HAP-1 (cell line): ENCODE data around the gene PPP5C.
"Not testable (repeated sequence)": the region's sequence is repeated elsewhere in the genome, so short reads cannot be mapped to it uniquely, and the experiment has no call there.

Source experiments
- DNase-seq, 2 experiments: peaks; one replicate each; pipeline ENCODE4 v3.0.0-alpha.2; 2016 to 2020; ENCODE audit warnings: low spot score in 2 of 2
- H3K27me3 ChIP-seq: fragments of 250-450 bp; sonication (Bioruptor Pico); 2 replicates; pipeline ENCODE4 v1.5.1; 2020; ENCODE audit warnings: low read depth, mild to moderate bottlenecking, moderate library complexity
- H3K36me3 ChIP-seq: fragments of 250-450 bp; sonication (Bioruptor Pico); replicated peaks from 2 replicates; pipeline ENCODE4 v1.5.1; 2020; ENCODE audit warnings: mild to moderate bottlenecking
- H3K4me1 ChIP-seq: fragments of 250-450 bp; sonication (Bioruptor Pico); 2 replicates; pipeline ENCODE4 v1.5.1; 2020; ENCODE audit warnings: mild to moderate bottlenecking
- H3K4me3 ChIP-seq: fragments of 250-450 bp; sonication (Bioruptor Pico); 2 replicates; pipeline ENCODE4 v1.5.1; 2020; ENCODE audit warnings: mild to moderate bottlenecking, moderate library complexity
- H3K9me3 ChIP-seq: fragments of 250-450 bp; sonication (Bioruptor Pico); 2 replicates; pipeline ENCODE4 v1.5.1; 2020; ENCODE audit warnings: mild to moderate bottlenecking, moderate library complexity
- in situ Hi-C: fragments of 300-500 bp; cut with MboI; formaldehyde crosslinking; loops from 3 replicates; pipeline ENCODE4 v1.14.3; 2020; ENCODE audit warnings: low sequenced_read_pairs, inconsistent platforms, mixed read lengths

PPP5C gene

DNA sequence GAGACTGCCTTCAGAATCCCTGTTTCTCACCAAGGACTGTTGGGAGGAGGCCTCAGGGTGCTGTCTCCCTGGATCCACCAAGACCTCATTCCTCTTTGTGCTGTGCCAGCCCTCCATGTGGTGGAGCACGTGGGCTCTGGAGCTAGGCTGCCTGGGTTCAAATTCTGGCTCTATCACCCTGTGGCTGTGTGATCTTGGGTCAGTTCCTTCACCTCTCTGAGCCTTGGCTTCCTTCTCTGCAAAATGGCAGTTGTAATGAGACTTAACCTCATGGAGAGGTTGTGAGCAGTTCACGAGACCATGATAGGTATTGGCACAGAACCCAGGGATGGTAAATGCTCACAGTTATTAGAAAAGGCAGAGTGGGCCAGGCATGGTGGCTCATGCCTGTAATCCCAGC, 75.5 kb downstream of the PPP5C start:
- no peak for DNase-seq
- Histone ChIP-seq H3K36me3 (no peaks in the 10 kb centered on the region), H3K9me3 (no peaks in the 10 kb centered on the region), H3K4me1 (peaks cover 5% of the 10 kb centered on the region; the same call in 1 of the 2 replicates), H3K4me3 (no peak overlapping the region), H3K27me3 (no peaks in the 10 kb centered on the region)
- in situ Hi-C loops = no loop called here

DNA sequence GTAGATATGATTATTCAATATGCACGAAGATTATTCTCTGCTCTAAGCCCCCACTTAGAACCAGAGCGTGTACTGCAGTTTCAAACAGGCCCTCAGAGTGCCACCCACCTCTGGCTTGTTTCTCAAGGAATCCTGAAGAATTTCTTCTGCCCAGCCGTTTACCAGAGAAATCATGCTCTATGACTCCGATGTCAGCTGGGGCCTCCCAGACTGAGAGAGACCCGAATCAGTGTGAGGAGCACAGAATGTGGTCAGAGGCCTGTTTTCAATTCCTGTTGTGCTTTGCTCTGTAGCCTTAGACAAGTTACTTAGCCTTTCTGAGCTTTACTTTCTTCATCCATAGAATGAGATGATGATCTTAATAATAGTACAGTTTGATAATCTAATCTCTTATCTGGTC, 76.3 kb downstream of the PPP5C start:
- Histone ChIP-seq H3K36me3 (no peaks in the 10 kb centered on the region), H3K9me3 (no peaks in the 10 kb centered on the region), H3K27me3 (no peaks in the 10 kb centered on the region), H3K4me1 (peaks cover 5% of the 10 kb centered on the region; the same call in 1 of the 2 replicates), H3K4me3 (no peak overlapping the region)
- DNase-seq = no peak
- in situ Hi-C loops = no loop called here

DNA sequence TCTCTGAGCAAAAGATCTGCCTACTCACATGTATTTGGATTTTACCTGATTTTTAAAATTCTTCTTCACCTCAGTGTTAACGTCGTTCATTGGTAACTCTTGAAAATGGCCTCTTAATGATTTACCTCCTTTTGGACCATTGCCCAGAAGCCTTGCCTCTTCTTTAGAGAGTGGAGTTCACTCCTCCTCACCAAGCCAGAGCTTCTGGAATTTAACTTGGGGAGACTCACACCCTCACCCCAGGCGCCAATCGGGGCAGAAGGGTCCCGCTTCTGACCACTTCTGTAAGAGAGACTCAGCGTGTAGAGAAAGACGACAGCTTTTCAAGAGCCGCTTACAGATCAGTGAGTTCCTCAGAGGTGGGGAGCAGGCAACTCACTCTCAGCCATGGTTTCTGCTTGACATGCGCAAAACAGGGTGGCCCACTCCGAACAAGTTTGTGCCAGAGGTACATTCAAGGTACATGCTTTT, 79.2 kb downstream of the PPP5C start:
- no peaks in the 10 kb centered on the region for H3K27me3 ChIP-seq
- peak overlapping the region; percentile 36 for H3K4me3 ChIP-seq

DNA sequence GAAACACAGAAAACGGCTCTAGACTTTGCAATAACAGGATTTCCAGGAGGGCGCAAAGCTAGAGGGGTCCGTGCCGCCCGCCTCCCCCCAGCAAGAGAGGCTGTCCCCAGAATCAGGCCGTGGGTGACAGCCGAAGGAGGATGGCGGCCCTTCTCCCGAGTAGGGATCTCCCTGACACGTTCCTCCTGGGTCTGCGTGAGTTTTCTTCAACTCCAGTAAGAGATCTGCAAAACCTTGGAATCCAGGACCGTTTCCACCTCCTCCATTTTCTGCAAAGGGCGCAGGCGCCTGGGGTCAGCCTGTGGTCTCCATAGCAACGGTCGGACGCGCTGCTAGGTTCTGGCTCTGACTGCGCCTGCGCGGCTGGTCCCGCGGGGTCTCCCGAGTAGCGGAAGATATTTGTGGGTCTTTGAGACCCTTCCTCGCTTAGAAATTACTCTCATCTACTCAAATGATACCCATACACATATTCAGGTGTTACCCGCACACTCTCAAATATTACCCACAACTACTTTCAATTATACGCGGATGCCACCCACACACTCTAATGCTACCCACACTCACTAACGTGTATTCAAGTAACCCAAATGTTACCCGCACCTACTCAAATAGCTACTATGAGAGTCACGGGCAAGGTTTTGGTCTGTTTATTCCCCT, 79.7 kb downstream of the PPP5C start:
- in situ Hi-C loops = no loop called here
- Histone ChIP-seq H3K4me3 (peak overlapping the region; percentile 36), H3K27me3 (no peaks in the 10 kb centered on the region), H3K4me1 (peaks cover 5% of the 10 kb centered on the region; the same call in 1 of the 2 replicates), H3K9me3 (no peaks in the 10 kb centered on the region), H3K36me3 (no peaks in the 10 kb centered on the region)
- DNase-seq = peak; percentile 78 to 92

More for the DNA sequence above, 79.2 kb downstream of the PPP5C start:
- Histone ChIP-seq H3K4me1 (peaks cover 5% of the 10 kb centered on the region; the same call in 1 of the 2 replicates), H3K9me3 (no peaks in the 10 kb centered on the region), H3K36me3 (no peaks in the 10 kb centered on the region)
- in situ Hi-C loops = no loop called here
- no peak for DNase-seq

DNA sequence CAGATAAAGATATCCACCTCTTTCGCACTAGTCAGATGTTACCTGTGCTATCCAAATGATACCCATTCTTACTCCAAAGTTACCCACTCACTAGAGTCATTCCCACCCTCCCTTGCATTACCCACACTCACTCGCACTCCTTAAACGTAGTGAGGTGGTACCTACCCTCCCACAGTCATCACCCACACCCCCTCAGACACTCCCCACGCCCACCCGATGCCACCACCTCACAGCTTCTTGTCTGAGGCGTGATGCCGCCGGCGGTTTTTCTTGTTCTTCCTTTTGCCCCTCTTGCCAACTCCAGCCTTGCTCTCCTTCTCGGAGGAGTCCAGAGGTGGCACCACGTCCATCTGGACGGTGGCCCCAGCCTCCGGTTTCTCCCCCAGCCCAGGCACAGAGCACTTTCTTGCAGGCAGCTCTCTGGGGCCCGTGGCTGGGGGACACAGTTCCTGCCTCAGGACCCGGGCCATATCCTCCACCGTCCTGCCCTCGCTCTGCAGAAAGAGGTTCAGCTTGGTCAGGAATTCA, 80.7 kb downstream of the PPP5C start:
- in situ Hi-C loops = no loop called here
- Histone ChIP-seq H3K27me3 (no peaks in the 10 kb centered on the region), H3K4me3 (no peak overlapping the region), H3K4me1 (peaks cover 5% of the 10 kb centered on the region; the same call in 1 of the 2 replicates), H3K9me3 (no peaks in the 10 kb centered on the region), H3K36me3 (no peaks in the 10 kb centered on the region)
- DNase-seq = no peak

DNA sequence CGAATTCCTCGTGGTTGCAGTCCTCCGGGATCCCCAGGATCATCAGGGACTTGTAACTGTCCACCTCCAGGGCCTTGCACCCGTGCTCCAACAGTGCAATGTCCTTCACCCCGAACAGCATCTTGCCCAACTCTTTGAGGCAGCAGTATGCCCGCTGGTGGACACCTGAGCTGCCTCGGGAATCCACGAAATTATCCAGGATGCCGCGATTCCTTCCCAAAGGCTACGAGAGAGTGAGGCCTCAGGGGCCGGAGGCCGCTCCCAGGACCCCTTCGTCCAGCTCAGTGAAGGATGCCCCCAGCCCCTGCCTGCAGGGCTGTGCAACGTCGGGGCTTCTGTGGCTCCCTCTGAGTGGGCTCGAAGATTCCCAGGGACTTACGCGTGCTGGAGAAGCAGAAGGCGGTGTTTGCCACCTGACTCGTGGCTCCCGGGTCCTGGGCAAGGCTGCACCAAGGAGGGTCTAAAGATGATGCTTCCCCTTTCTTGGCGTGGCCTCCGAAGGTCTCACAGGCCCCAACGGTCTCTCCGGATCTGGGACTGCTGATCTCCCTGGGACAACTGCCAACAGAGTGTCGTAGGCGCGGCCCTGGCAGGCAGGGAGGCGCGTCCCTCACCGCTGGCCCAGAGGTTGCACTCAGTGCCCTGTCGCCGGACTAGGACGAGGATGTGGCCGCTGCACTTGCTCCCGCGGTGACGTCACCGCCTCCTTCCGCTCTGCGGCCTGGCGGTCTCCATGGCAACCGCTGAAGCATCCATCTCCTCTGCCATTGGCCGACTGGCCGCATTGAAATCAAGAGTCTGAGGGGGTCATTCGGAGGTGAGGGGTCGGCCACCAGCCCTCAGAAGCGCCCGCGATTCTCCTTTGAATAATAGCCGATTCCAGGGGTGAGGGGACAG, 81.6 kb downstream of the PPP5C start, which contains the start of gene PNMA8C:
TSS of gene PNMA8C (minus strand) at position 698 of the 897 bp plus-strand sequence. CDS start at position 121, 577 bp downstream.
- peak; percentile 36 to 79 for DNase-seq
- in situ Hi-C loops = no loop called here
- no peaks in the 10 kb centered on the region for H3K27me3 ChIP-seq
- H3K9me3 ChIP-seq = no peaks in the 10 kb centered on the region
- no peaks in the 10 kb centered on the region for H3K36me3 ChIP-seq
- peak within 1 kb of the TSS; percentile 9 for H3K4me3 ChIP-seq
- peaks cover 5% of the 10 kb centered on the region; the same call in 1 of the 2 replicates for H3K4me1 ChIP-seq

DNA sequence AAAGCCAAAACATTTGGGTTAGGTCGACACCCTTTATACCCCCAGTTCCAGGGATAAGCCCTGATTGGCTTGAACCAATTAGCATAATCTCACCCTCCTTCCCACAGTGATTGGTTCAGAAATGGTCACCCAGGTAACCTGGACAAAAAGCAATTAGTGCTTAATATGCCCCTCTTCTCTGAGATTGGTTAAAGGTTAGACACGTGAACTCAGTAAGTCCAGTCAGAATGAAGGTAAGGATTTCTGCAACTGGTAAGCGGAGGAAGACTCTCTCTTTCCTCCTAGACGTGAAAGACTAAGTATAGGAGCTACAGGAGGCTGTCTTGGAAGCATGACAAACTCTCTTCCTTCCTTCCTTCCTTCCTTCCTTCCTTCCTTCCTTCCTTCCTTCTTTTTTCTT, 83.1 kb downstream of the PPP5C start:
- Histone ChIP-seq H3K4me3 (no peak overlapping the region), H3K36me3 (no peaks in the 10 kb centered on the region), H3K9me3 (no peaks in the 10 kb centered on the region), H3K27me3 (no peaks in the 10 kb centered on the region; the same call in 1 of the 2 replicates), H3K4me1 (peaks cover 5% of the 10 kb centered on the region; the same call in 1 of the 2 replicates)
- in situ Hi-C loops = no loop called here
- no peak for DNase-seq

DNA sequence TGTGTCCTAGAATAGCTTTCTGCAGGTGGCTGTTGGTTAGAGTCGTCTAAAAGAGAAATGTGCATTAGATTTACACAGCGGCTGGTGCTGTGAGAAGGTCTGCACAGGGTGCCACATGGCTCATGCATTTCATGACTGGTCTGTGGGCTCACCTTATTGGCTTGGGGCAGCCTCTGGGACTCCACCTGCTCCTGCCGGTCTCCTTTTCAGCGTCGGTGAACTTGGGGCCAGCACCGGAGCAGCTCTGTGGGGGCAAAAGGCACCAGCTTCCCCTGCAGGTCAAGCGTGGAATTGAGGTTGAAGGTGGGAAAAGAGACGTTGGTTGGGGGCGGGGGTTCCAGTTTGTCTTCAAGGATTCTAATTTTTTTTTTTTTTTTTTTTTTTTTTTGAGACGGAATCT, 84.9 kb downstream of the PPP5C start:
- DNase-seq = peak in 1 of 2 experiments; percentile 54

DNA sequence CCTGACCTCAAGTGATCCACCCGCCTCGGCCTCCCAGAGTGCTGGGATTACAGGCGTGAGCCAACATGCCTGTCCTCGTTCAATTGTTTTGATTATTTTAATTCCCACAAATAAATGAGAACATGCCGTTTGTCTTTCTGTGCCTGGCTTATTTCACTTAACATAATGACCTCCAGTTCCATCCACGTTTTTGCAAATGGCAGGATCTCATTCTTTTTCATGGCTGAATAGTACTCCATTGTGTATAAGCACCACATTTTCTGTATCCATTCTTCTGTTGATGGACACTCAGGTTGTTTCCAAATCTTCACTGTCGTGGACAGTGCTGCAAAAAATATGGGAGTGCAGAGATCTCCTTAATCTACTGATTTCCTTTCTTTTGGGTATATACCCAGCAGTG, 86.6 kb downstream of the PPP5C start:
- H3K4me1 ChIP-seq, H3K36me3 ChIP-seq, DNase-seq, H3K9me3 ChIP-seq, H3K4me3 ChIP-seq, in situ Hi-C loops, H3K27me3 ChIP-seq: not testable (repeated sequence)

More for the DNA sequence above, 84.9 kb downstream of the PPP5C start:
- no peaks in the 10 kb centered on the region; the same call in 1 of the 2 replicates for H3K27me3 ChIP-seq
- H3K4me1 ChIP-seq = no peaks in the 10 kb centered on the region
- no peak overlapping the region for H3K4me3 ChIP-seq
- no peaks in the 10 kb centered on the region for H3K9me3 ChIP-seq
- in situ Hi-C loops = no loop called here
- H3K36me3 ChIP-seq = no peaks in the 10 kb centered on the region

DNA sequence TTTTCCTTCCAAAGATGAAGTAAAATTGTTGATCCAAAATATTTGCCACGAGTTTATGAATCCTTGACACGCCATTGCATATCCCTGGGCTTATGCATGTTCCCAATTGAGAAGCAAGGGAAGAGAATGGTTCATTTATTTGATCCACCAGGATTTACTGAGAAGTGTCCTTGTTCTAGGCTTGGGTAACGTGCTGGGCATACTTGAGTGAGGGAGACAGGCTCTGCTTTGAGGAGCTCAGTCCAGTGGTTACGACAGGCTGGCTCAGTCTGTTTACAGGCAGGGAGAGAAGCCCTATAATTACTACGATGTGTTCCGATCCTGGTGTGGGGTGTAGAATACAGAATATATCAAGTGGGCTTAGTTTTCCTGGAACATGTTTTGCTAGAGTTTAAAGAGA, 88.1 kb downstream of the PPP5C start:
- Histone ChIP-seq H3K9me3 (no peaks in the 10 kb centered on the region), H3K36me3 (no peaks in the 10 kb centered on the region), H3K27me3 (no peaks in the 10 kb centered on the region; the same call in 1 of the 2 replicates), H3K4me3 (no peak overlapping the region), H3K4me1 (no peaks in the 10 kb centered on the region)
- DNase-seq = no peak
- in situ Hi-C loops = no loop called here

DNA sequence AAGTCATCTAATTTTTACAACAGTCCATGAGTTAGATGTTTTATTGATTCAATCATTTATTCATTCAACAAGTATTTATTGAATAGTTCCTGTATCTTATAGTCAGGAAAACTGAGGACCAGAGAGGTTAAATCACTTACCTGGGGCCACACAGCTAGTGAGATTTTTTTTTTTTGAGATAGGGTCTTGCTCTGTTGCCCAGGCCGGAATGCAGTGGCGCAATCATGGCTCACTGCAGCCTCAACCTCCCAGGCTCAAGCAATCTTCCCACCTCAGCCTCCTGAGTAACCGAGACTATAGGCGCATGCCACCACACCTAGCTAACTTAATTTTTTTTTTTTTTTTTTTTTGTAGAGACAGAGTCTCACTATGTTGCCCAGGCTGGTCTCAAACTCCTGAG, 88.8 kb downstream of the PPP5C start:
- H3K27me3 ChIP-seq, H3K9me3 ChIP-seq, H3K4me3 ChIP-seq, DNase-seq, H3K4me1 ChIP-seq, H3K36me3 ChIP-seq, in situ Hi-C loops: not testable (repeated sequence)
